ENCODE results near the gene SMPD3.
A peak's percentile ranks its signal among the peaks of the same experiment; 100 is the strongest.

SMPD3 gene

GRCh38 chr16:68458101-68458500 is 9.8 kb upstream of the SMPD3 start:
- Mint-ChIP-seq H3K9me3 (no peaks in the 10 kb centered on the region), H3K4me1 (ENCODE audit: low read depth) (no peaks in the 10 kb centered on the region), H3K4me3 (no peak overlapping the region), H3K36me3 (ENCODE audit: low read depth) (peaks cover 2% of the 10 kb centered on the region), H3K27me3 (ENCODE audit: low read depth) (peaks cover 20% of the 10 kb centered on the region), H3K27ac (no peak overlapping the region)

- Mint-ChIP-seq H3K27ac (no peak overlapping the region), H3K4me1 (ENCODE audit: low read depth) (no peaks in the 10 kb centered on the region), H3K9me3 (no peaks in the 10 kb centered on the region), H3K36me3 (ENCODE audit: low read depth) (no peaks in the 10 kb centered on the region), H3K27me3 (ENCODE audit: low read depth) (peaks cover 25% of the 10 kb centered on the region), H3K4me3 (no peak overlapping the region)
Observed at GRCh38 chr16:68455631-68456030, 7.3 kb upstream of the SMPD3 start.

- H3K27ac Mint-ChIP-seq = no peak overlapping the region
- H3K36me3 Mint-ChIP-seq (ENCODE audit: low read depth) = no peaks in the 10 kb centered on the region
- no peaks in the 10 kb centered on the region for H3K4me1 Mint-ChIP-seq (ENCODE audit: low read depth)
- no peaks in the 10 kb centered on the region for H3K9me3 Mint-ChIP-seq
- H3K4me3 Mint-ChIP-seq = no peak overlapping the region
- H3K27me3 Mint-ChIP-seq (ENCODE audit: low read depth) = peaks cover 29% of the 10 kb centered on the region
Observed at GRCh38 chr16:68454920-68455435, 6.7 kb upstream of the SMPD3 start.

- H3K36me3 Mint-ChIP-seq (ENCODE audit: low read depth) = no peaks in the 10 kb centered on the region
- H3K9me3 Mint-ChIP-seq = no peaks in the 10 kb centered on the region
- H3K27ac Mint-ChIP-seq = no peak overlapping the region
- peaks cover 21% of the 10 kb centered on the region for H3K27me3 Mint-ChIP-seq (ENCODE audit: low read depth)
- H3K4me3 Mint-ChIP-seq = no peak overlapping the region
- H3K4me1 Mint-ChIP-seq (ENCODE audit: low read depth) = peaks cover 4% of the 10 kb centered on the region
Observed at GRCh38 chr16:68453816-68454215, 5.5 kb upstream of the SMPD3 start.

- no peaks in the 10 kb centered on the region for H3K9me3 Mint-ChIP-seq
- no peak overlapping the region for H3K27ac Mint-ChIP-seq
Observed at GRCh38 chr16:68452176-68452575, 3.9 kb upstream of the SMPD3 start.

GRCh38 chr16:68451676-68452075 is 3.4 kb upstream of the SMPD3 start:
- Mint-ChIP-seq H3K27me3 (ENCODE audit: low read depth) (peaks cover 27% of the 10 kb centered on the region), H3K27ac (no peak overlapping the region), H3K4me1 (ENCODE audit: low read depth) (peaks cover 8% of the 10 kb centered on the region), H3K36me3 (ENCODE audit: low read depth) (no peaks in the 10 kb centered on the region), H3K4me3 (no peak overlapping the region), H3K9me3 (no peaks in the 10 kb centered on the region)

More at GRCh38 chr16:68452176-68452575, 3.9 kb upstream of the SMPD3 start:
- H3K4me3 Mint-ChIP-seq = no peak overlapping the region
- H3K4me1 Mint-ChIP-seq (ENCODE audit: low read depth) = peaks cover 8% of the 10 kb centered on the region
- H3K27me3 Mint-ChIP-seq (ENCODE audit: low read depth) = peaks cover 26% of the 10 kb centered on the region
- H3K36me3 Mint-ChIP-seq (ENCODE audit: low read depth) = no peaks in the 10 kb centered on the region

- Mint-ChIP-seq H3K27ac (no peak overlapping the region), H3K36me3 (ENCODE audit: low read depth) (no peaks in the 10 kb centered on the region), H3K4me3 (no peak overlapping the region), H3K9me3 (no peaks in the 10 kb centered on the region), H3K27me3 (ENCODE audit: low read depth) (peaks cover 32% of the 10 kb centered on the region), H3K4me1 (ENCODE audit: low read depth) (peaks cover 8% of the 10 kb centered on the region)
Observed at GRCh38 chr16:68450741-68451255, 2.5 kb upstream of the SMPD3 start.

- Mint-ChIP-seq H3K9me3 (no peaks in the 10 kb centered on the region), H3K27ac (no peak overlapping the region), H3K4me1 (ENCODE audit: low read depth) (peaks cover 8% of the 10 kb centered on the region), H3K4me3 (peak overlapping the region; percentile 39), H3K27me3 (ENCODE audit: low read depth) (peaks cover 57% of the 10 kb centered on the region), H3K36me3 (ENCODE audit: low read depth) (no peaks in the 10 kb centered on the region)
Observed at GRCh38 chr16:68447653-68448359, 502 bp downstream of the SMPD3 start.

GRCh38 chr16:68446681-68447652 is 1.3 kb downstream of the SMPD3 start:
- H3K4me3 Mint-ChIP-seq = peak overlapping the region; percentile 6
- peaks cover 8% of the 10 kb centered on the region for H3K4me1 Mint-ChIP-seq (ENCODE audit: low read depth)
- H3K36me3 Mint-ChIP-seq (ENCODE audit: low read depth) = no peaks in the 10 kb centered on the region
- H3K27me3 Mint-ChIP-seq (ENCODE audit: low read depth) = peaks cover 63% of the 10 kb centered on the region
- no peak overlapping the region for H3K27ac Mint-ChIP-seq
- no peaks in the 10 kb centered on the region for H3K9me3 Mint-ChIP-seq

GRCh38 chr16:68445458-68445857 is 2.9 kb downstream of the SMPD3 start:
- H3K27me3 Mint-ChIP-seq (ENCODE audit: low read depth) = peaks cover 64% of the 10 kb centered on the region
- no peaks in the 10 kb centered on the region for H3K9me3 Mint-ChIP-seq
- H3K27ac Mint-ChIP-seq = no peak overlapping the region
- no peaks in the 10 kb centered on the region for H3K36me3 Mint-ChIP-seq (ENCODE audit: low read depth)
- no peak overlapping the region for H3K4me3 Mint-ChIP-seq
- H3K4me1 Mint-ChIP-seq (ENCODE audit: low read depth) = peaks cover 8% of the 10 kb centered on the region

GRCh38 chr16:68444056-68444657 is 4.2 kb downstream of the SMPD3 start:
- Mint-ChIP-seq H3K4me3 (no peak overlapping the region), H3K27me3 (ENCODE audit: low read depth) (peaks cover 69% of the 10 kb centered on the region), H3K9me3 (no peaks in the 10 kb centered on the region), H3K36me3 (ENCODE audit: low read depth) (no peaks in the 10 kb centered on the region), H3K27ac (no peak overlapping the region), H3K4me1 (ENCODE audit: low read depth) (peaks cover 5% of the 10 kb centered on the region)

GRCh38 chr16:68436581-68436980 is 11.7 kb downstream of the SMPD3 start:
- Mint-ChIP-seq H3K27me3 (ENCODE audit: low read depth) (peaks cover 46% of the 10 kb centered on the region), H3K4me1 (ENCODE audit: low read depth) (peaks cover 5% of the 10 kb centered on the region), H3K36me3 (ENCODE audit: low read depth) (no peaks in the 10 kb centered on the region), H3K9me3 (peaks cover 14% of the 10 kb centered on the region), H3K27ac (no peak overlapping the region), H3K4me3 (no peak overlapping the region)

GRCh38 chr16:68434624-68435210 is 13.6 kb downstream of the SMPD3 start:
- H3K36me3 Mint-ChIP-seq (ENCODE audit: low read depth) = no peaks in the 10 kb centered on the region
- H3K4me1 Mint-ChIP-seq (ENCODE audit: low read depth) = peaks cover 5% of the 10 kb centered on the region
- no peak overlapping the region for H3K4me3 Mint-ChIP-seq
- no peak overlapping the region for H3K27ac Mint-ChIP-seq
- H3K27me3 Mint-ChIP-seq (ENCODE audit: low read depth) = peaks cover 43% of the 10 kb centered on the region
- peaks cover 14% of the 10 kb centered on the region for H3K9me3 Mint-ChIP-seq

GRCh38 chr16:68433316-68433715 is 15.0 kb downstream of the SMPD3 start:
- Mint-ChIP-seq H3K4me1 (ENCODE audit: low read depth) (peaks cover 5% of the 10 kb centered on the region), H3K27me3 (ENCODE audit: low read depth) (peaks cover 33% of the 10 kb centered on the region), H3K36me3 (ENCODE audit: low read depth) (no peaks in the 10 kb centered on the region), H3K9me3 (peaks cover 14% of the 10 kb centered on the region), H3K4me3 (no peak overlapping the region), H3K27ac (no peak overlapping the region)

Data from T-helper 1 cell treated with Interleukin-12 subunit alpha and Interleukin-12 subunit beta and Interleukin-4 antibody, amounts not matched to agents 30 μg/mL and 1 μg/mL, for 36 hours (primary cell).